ENCODE measurements around the gene ATF7IP2. TPM values are rescaled to one million over a fixed set of nuclear protein-coding genes. Genes with fewer than 3 reads are reported as not detected.

ATF7IP2 gene
- total and polyA plus RNA-seq, 2 of the 13 experiments (the other 11 are each of a cell fraction or from before 2014, with no cell fraction given), result 117 to 217 TPM

- no peaks in the 10 kb centered on the region for H3K36me3 ChIP-seq (replicated peaks in 1 of 2; ENCODE audit: control insufficient read depth in 1 of 2, insufficient read depth in 2 of 2, low read length in 2 of 2)
- ChIA-PET POLR2A (no interaction called here), CTCF (ENCODE audit: low intra/inter-chr PET ratio, low total read pairs) (no interaction called here)
- peak overlapping the region; percentile 66 for H2AFZ ChIP-seq (ENCODE audit: low read length)
- FAIRE-seq (no peak), DNase-seq (ENCODE audit: low spot score) (no peak), ATAC-seq (peak; percentile 66)
- H3K4me3 ChIP-seq (replicated peaks in 1 of 3; ENCODE audit: insufficient read depth in 1 of 3, low read depth in 2 of 3, low read length in 3 of 3), result no peak overlapping the region
- peak overlapping the region; percentile 3; the same call in 1 of the 2 replicates for H3K4me2 ChIP-seq (ENCODE audit: low read depth, low read length)
- H3K27me3 ChIP-seq (ENCODE audit: control insufficient read depth in 1 of 2, insufficient read depth in 2 of 2, low read length in 2 of 2), result 0 out of 5 replicates have a peak, but pooled peaks cover 0 to 4% of the 10 kb centered on the region in 2 experiments
- H3K9ac ChIP-seq (ENCODE audit: insufficient read depth, low read depth, low read length), result no peak overlapping the region
- intact Hi-C loops (cut with micrococcal nuclease; ENCODE audit: unreplicated experiment) (no loop called here), in situ Hi-C loops (cut with HindIII; ENCODE audit: extremely low pct_ligation_motif_present, low pct_unique_long_range_greater_than_20kb) (no loop called here)
- no peaks in the 10 kb centered on the region for H4K20me1 ChIP-seq (ENCODE audit: insufficient read depth, low read length)
- H3K9me3 ChIP-seq (ENCODE audit: low read length), result peaks cover 14% of the 10 kb centered on the region; the same call in 1 of the 2 replicates
- H3K27ac ChIP-seq (ENCODE audit: extremely low read length, insufficient read depth, low read length), result no peak overlapping the region
- 52% methylated on average over 13 of the region's 13 CpGs for WGBS (ENCODE audit: low lambda C conversion rate)
- H3K79me2 ChIP-seq (ENCODE audit: insufficient read depth, low read length), result no peaks in the 10 kb centered on the region
- peaks cover 14% of the 10 kb centered on the region; the same call in 1 of the 2 replicates for H3K4me1 ChIP-seq (ENCODE audit: insufficient read depth, low read length)
- BruUV-seq (replicated peaks), result no TSS peak
- TF ChIP-seq SAFB2 (CRISPR knock-in tag; IDR thresholded peaks at IDR 0.05; ENCODE audit: borderline replicate concordance, low read depth) (no peak), FOXK2 (IDR thresholded peaks at IDR 0.05) (no peak), ARID3A (IDR thresholded peaks at IDR 0.05; ENCODE audit: low read depth, low read length) (no peak), ZNF598 (CRISPR knock-in tag; IDR thresholded peaks at IDR 0.05; ENCODE audit: borderline replicate concordance) (0 out of 2 replicates have a peak, but pooled peaks have one; percentile 31), SOX6 (IDR thresholded peaks at IDR 0.05) (no peak), SOX6 (CRISPR knock-in tag; IDR thresholded peaks at IDR 0.05) (no peak), ZNF841 (CRISPR knock-in tag; IDR thresholded peaks at IDR 0.05; ENCODE audit: borderline replicate concordance) (no peak), HNRNPH1 (optimal IDR thresholded peaks at IDR 0.05; ENCODE audit: low read depth, low read length) (no peak), DMAP1 (CRISPR knock-in tag; IDR thresholded peaks at IDR 0.05) (no peak), KLF13 (CRISPR knock-in tag; IDR thresholded peaks at IDR 0.05) (no peak), ZNF557 (CRISPR knock-in tag; IDR thresholded peaks at IDR 0.05) (no peak), ATAD3A (CRISPR knock-in tag; IDR thresholded peaks at IDR 0.05) (no peak), ZNF556 (CRISPR knock-in tag; IDR thresholded peaks at IDR 0.05; ENCODE audit: borderline replicate concordance) (no peak), SNRNP70 (IDR thresholded peaks at IDR 0.05; ENCODE audit: low read depth, low read length) (no peak), JUND (CRISPR knock-in tag; IDR thresholded peaks at IDR 0.05) (0 out of 2 replicates have a peak, but pooled peaks have one; percentile 14)
- TF ChIP-seq, protein P1, sequence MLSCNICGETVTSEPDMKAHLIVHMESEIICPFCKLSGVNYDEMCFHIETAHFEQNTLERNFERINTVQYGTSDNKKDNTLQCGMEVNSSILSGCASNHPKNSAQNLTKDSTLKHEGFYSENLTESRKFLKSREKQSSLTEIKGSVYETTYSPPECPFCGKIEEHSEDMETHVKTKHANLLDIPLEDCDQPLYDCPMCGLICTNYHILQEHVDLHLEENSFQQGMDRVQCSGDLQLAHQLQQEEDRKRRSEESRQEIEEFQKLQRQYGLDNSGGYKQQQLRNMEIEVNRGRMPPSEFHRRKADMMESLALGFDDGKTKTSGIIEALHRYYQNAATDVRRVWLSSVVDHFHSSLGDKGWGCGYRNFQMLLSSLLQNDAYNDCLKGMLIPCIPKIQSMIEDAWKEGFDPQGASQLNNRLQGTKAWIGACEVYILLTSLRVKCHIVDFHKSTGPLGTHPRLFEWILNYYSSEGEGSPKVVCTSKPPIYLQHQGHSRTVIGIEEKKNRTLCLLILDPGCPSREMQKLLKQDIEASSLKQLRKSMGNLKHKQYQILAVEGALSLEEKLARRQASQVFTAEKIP (CRISPR knock-in tag; IDR thresholded peaks at IDR 0.05; ENCODE audit: borderline replicate concordance), result no peak
- TF ChIP-seq, protein P2, sequence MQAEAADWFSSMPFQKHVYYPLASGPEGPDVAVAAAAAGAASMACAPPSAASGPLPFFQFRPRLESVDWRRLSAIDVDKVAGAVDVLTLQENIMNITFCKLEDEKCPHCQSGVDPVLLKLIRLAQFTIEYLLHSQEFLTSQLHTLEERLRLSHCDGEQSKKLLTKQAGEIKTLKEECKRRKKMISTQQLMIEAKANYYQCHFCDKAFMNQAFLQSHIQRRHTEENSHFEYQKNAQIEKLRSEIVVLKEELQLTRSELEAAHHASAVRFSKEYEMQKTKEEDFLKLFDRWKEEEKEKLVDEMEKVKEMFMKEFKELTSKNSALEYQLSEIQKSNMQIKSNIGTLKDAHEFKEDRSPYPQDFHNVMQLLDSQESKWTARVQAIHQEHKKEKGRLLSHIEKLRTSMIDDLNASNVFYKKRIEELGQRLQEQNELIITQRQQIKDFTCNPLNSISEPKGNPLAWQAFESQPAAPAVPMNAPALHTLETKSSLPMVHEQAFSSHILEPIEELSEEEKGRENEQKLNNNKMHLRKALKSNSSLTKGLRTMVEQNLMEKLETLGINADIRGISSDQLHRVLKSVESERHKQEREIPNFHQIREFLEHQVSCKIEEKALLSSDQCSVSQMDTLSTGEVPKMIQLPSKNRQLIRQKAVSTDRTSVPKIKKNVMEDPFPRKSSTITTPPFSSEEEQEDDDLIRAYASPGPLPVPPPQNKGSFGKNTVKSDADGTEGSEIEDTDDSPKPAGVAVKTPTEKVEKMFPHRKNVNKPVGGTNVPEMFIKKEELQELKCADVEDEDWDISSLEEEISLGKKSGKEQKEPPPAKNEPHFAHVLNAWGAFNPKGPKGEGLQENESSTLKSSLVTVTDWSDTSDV (CRISPR knock-in tag; IDR thresholded peaks at IDR 0.05), result peak; percentile 76
These were observed 111.6 kb downstream of the ATF7IP2 start for GRCh38 chr16:10497132-10498101.
